SKM-1 treated with dmso at 0.1 percent for 144 hours (cell line): ENCODE results near the gene SF3B4.

Source experiments
- DNase-seq: peaks from one replicate; lab custom pipeline; 2025; ENCODE audit not compliant: unreplicated experiment; lab: John Stamatoyannopoulos, UW

The SF3B4 gene

GRCh38 chr1:149933208-149933607 is 5.6 kb upstream of the SF3B4 start:
- no peak for DNase-seq

GRCh38 chr1:149932474-149932873 is 4.9 kb upstream of the SF3B4 start:
- DNase-seq, result no peak

- DNase-seq, result peak; percentile 21
These were observed 3.7 kb upstream of the SF3B4 start for GRCh38 chr1:149931212-149931790.

- DNase-seq, result no peak
These were observed 2.3 kb upstream of the SF3B4 start for GRCh38 chr1:149929856-149930255.

- no peak for DNase-seq
These were observed 760 bp upstream of the SF3B4 start for GRCh38 chr1:149928401-149928724.

GRCh38 chr1:149927056-149927562 is 494 bp downstream of the SF3B4 start:
- no peak for DNase-seq

- no peak for DNase-seq
These were observed 1.3 kb downstream of the SF3B4 start for GRCh38 chr1:149926296-149926695.

GRCh38 chr1:149925751-149926150 is 1.9 kb downstream of the SF3B4 start:
- DNase-seq, result no peak

- DNase-seq, result no peak
These were observed 2.3 kb downstream of the SF3B4 start for GRCh38 chr1:149925345-149925744.

- no peak for DNase-seq
These were observed 4.0 kb downstream of the SF3B4 start for GRCh38 chr1:149923626-149924025.

- no peak for DNase-seq
These were observed 9.9 kb downstream of the SF3B4 start, which contains the start of gene SV2A for GRCh38 chr1:149917571-149918144. TSS of gene SV2A (minus strand) at chr1:149917844. CDS start at chr1:149913840, 4,004 bp downstream.

GRCh38 chr1:149916898-149917252 is 10.7 kb downstream of the SF3B4 start:
- DNase-seq, result no peak

- DNase-seq, result peak; percentile 50
These were observed 11.3 kb downstream of the SF3B4 start for GRCh38 chr1:149916193-149916897.

GRCh38 chr1:149915429-149916192 is 12.0 kb downstream of the SF3B4 start:
- DNase-seq, result no peak

GRCh38 chr1:149914545-149914944 is 13.1 kb downstream of the SF3B4 start:
- no peak for DNase-seq

GRCh38 chr1:149906570-149907075 is 21.0 kb downstream of the SF3B4 start:
- DNase-seq, result no peak

- no peak for DNase-seq
These were observed 23.6 kb downstream of the SF3B4 start for GRCh38 chr1:149903836-149904491.

- peak; percentile 83 for DNase-seq
These were observed 27.9 kb downstream of the SF3B4 start, which contains the start of gene BOLA1 for GRCh38 chr1:149899460-149900284. TSS of gene BOLA1 (plus strand) at chr1:149899568. CDS start at chr1:149900060, 492 bp downstream.

GRCh38 chr1:149896575-149896974 is 31.0 kb downstream of the SF3B4 start:
- DNase-seq, result no peak

GRCh38 chr1:149888999-149889289 is 38.7 kb downstream of the SF3B4 start:
- DNase-seq, result no peak
